IPS-15b (cell line): ENCODE results near the gene PRR18.
"Not testable (repeated sequence)": the region's sequence is repeated elsewhere in the genome, so short reads cannot be mapped to it uniquely, and the experiment has no call there.

Source experiments
- H3K27me3 ChIP-seq: one replicate; pipeline ENCODE4 v1.6.1; 2013; ENCODE audit warnings: low read length; ENCODE audit not compliant: control insufficient read depth, insufficient read depth
- H3K36me3 ChIP-seq: one replicate; pipeline ENCODE4 v1.6.1; 2013; ENCODE audit warnings: low read length; ENCODE audit not compliant: control insufficient read depth, insufficient read depth
- H3K4me1 ChIP-seq: one replicate; pipeline ENCODE4 v1.6.1; 2013; ENCODE audit warnings: mild to moderate bottlenecking, low read length; ENCODE audit not compliant: control insufficient read depth, insufficient read depth
- H3K4me3 ChIP-seq: one replicate; pipeline ENCODE4 v1.5.1; 2013; ENCODE audit warnings: low read depth, low read length
- H3K9ac ChIP-seq: one replicate; pipeline ENCODE4 v1.6.1; 2013; ENCODE audit warnings: low read depth, mild to moderate bottlenecking, low read length
- H3K9me3 ChIP-seq: one replicate; pipeline ENCODE4 v1.6.1; 2013; ENCODE audit warnings: mild to moderate bottlenecking, low read length; ENCODE audit not compliant: control insufficient read depth, insufficient read depth

The PRR18 gene, protein sequence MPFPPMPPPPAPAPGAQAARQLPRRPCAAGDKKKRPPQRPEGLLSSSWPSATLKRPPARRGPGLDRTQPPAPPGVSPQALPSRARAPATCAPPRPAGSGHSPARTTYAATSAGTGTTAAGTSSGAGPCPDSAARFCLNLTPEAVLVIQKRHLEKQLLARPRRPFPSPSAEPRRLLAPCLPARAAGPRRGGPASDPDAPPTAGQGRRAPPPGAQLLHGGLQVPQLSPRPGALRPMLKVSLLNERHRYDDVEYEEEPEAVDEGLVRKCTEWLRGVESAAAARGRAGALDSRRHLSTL

GRCh38 chr6:166308033-166308768 lies at the start of gene PRR18:
TSS of gene PRR18 (minus strand) at chr6:166308392. CDS start at chr6:166308142, 250 bp downstream.
- Histone ChIP-seq H3K9me3 (no peaks in the 10 kb centered on the region), H3K4me1 (peaks cover 6% of the 10 kb centered on the region), H3K27me3 (peaks cover 49% of the 10 kb centered on the region), H3K9ac (no peak within 1 kb of the TSS), H3K36me3 (no peaks in the 10 kb centered on the region), H3K4me3 (peak within 1 kb of the TSS; percentile 43)

DNA sequence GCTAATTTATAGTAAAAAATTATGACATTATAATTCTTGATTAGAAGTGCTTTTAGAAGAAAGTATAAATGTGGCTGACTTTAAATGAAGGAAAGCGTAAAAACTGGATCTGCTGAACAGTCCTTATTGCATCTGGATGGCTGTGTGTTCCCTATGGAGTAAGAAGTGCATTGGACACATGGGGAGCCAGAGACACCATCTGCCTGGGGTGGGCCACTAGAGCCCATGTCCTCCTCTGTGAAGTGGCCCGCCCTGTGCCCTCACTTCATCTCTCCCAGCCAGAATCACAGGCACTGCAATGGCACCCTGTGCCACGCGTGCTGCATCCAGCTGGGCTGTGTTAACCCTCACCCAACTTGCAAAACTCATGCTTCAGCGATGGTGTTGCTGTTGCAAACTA lies 47.4 kb upstream of the PRR18 start:
- H3K9me3 ChIP-seq = no peaks in the 10 kb centered on the region
- no peak overlapping the region for H3K9ac ChIP-seq
- H3K36me3 ChIP-seq = no peaks in the 10 kb centered on the region
- no peaks in the 10 kb centered on the region for H3K27me3 ChIP-seq
- H3K4me3 ChIP-seq = no peak overlapping the region
- H3K4me1 ChIP-seq = peaks cover 5% of the 10 kb centered on the region

DNA sequence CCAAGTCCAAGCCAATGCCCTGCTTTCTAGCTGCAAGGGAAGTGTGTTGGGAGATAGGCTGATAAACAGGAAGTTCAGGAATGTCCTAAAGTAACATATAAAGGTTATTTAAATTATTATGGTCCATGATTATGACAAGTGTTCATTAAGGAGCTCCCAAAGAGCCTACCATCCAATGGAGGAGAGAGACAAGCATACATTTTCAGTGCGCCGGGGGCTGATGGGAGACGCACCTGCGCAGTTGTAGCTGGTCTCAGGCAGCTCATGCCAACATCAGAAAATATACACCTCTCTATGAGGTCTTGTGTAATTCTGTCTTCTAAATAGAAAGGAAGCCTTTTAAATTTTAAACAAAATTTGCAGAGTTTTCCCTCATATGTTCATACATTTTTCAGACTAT lies 46.8 kb upstream of the PRR18 start:
- Histone ChIP-seq H3K4me3 (no peak overlapping the region), H3K4me1 (peaks cover 5% of the 10 kb centered on the region), H3K9ac (no peak overlapping the region), H3K36me3 (no peaks in the 10 kb centered on the region), H3K9me3 (no peaks in the 10 kb centered on the region), H3K27me3 (no peaks in the 10 kb centered on the region)

- H3K9me3 ChIP-seq = no peaks in the 10 kb centered on the region
- no peaks in the 10 kb centered on the region for H3K27me3 ChIP-seq
- no peaks in the 10 kb centered on the region for H3K36me3 ChIP-seq
- H3K4me1 ChIP-seq = peaks cover 5% of the 10 kb centered on the region
- H3K4me3 ChIP-seq = no peak overlapping the region
- H3K9ac ChIP-seq = no peak overlapping the region
Measured at GRCh38 chr6:166354143-166354542, 46.0 kb upstream of the PRR18 start.

DNA sequence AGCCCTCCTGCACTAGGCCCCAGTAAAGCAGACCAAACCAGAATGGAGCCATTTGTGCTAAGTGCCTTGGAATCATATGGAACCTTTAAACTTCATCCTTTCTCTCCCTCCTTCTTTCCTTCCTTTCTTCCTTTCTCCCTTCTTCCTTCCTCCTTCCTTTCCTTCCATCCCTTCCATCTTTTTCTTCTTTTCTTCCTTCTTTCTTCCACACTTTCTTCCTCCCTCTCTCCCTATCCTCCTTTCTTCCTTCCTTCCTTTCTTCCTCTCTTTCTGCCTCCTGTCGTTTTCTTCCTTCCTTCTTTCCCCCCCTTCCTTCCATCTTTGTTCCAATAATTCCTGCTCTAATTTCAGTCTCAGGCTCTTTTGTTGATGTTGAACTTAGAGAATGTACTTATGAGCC lies 45.3 kb upstream of the PRR18 start:
- Histone ChIP-seq H3K9ac (no peak overlapping the region), H3K4me1 (peaks cover 5% of the 10 kb centered on the region), H3K36me3 (no peaks in the 10 kb centered on the region), H3K4me3 (no peak overlapping the region), H3K9me3 (no peaks in the 10 kb centered on the region), H3K27me3 (no peaks in the 10 kb centered on the region)

GRCh38 chr6:166352923-166353322 lies 44.7 kb upstream of the PRR18 start:
- Histone ChIP-seq H3K27me3 (no peaks in the 10 kb centered on the region), H3K9ac (no peak overlapping the region), H3K36me3 (no peaks in the 10 kb centered on the region), H3K4me1 (peaks cover 5% of the 10 kb centered on the region), H3K9me3 (no peaks in the 10 kb centered on the region), H3K4me3 (no peak overlapping the region)

DNA sequence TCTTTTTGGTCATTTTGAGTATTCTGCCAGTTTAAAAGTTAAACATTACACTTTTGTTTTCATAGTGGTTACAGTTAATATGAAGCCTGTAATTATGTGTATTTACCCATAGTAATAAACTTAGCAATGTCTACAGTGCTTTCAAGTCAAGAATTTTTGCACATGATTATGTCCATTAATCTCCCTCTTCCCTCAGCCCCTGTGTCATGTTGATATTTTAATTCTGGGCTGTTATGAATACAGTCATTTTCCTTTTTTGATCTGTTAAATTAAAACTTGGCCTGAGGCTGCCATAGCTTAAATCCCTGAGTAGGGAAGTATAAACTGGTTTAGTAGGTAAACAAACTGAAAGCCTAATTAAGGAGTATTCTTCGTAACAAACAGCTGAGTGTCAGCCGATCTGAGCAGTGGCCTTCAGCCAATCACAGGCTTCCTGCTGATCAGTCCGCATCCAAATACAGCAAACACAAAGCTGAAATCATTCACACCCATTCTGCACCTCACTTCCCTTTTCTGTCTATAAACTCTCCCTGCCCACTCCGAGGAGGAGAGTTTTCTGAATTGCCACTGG lies 43.6 kb upstream of the PRR18 start:
- H3K4me1 ChIP-seq = peaks cover 5% of the 10 kb centered on the region
- no peaks in the 10 kb centered on the region for H3K27me3 ChIP-seq
- no peak overlapping the region for H3K4me3 ChIP-seq
- H3K36me3 ChIP-seq = no peaks in the 10 kb centered on the region
- H3K9me3 ChIP-seq = no peaks in the 10 kb centered on the region
- H3K9ac ChIP-seq = no peak overlapping the region

DNA sequence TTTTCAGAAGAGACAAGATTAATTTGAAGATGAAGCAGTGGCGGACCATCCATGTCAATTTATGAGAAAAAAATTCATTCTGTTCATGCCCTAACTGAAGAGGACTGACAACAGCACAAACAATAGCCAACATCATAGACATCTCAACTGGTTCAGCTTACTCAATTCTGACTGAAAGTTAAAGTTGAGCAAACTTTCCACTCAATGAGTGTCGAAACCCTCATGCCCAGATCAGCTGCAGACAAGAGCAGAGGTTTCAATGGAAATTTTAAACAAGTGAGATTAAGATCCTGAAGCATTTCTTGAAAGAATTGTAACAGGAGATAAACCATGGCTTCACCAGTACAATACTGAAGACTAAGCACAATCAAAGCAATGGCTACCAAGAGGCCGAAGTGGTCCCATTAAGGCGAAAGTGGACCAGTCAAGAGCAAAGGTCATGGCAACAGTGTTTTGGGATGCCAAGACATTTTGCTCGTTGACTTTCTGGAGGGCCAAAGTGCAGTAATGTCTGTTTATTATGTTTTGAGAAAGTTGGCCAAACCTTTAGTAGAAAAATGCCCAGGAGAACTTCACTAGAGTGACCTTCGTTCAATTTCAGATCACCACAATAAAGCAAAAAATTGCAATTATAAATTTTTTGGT lies 40.2 kb upstream of the PRR18 start:
- H3K9me3 ChIP-seq = no peaks in the 10 kb centered on the region
- no peaks in the 10 kb centered on the region for H3K36me3 ChIP-seq
- H3K27me3 ChIP-seq = no peaks in the 10 kb centered on the region
- H3K4me3 ChIP-seq = no peak overlapping the region
- no peak overlapping the region for H3K9ac ChIP-seq
- peaks cover 5% of the 10 kb centered on the region for H3K4me1 ChIP-seq

DNA sequence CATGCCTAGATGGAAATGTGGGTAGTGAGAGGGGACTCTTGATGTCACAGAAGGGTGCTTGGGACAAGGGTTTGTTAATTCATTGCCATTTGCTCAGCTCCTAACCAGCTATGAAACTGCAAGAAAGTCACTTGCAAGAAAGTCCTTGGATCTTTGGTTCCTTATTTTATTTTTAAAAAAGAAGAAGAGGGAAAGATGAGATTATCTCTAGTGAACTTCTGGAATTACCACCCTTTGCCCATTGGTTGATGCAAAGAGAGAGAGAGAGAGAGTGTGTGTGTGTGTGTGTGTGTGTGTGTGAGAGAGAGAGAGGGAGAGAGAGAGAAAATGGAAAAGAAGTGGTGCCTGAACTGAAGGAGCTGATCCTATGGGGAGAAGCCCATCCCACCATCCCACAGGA lies 38.8 kb upstream of the PRR18 start:
- Histone ChIP-seq H3K9me3 (no peaks in the 10 kb centered on the region), H3K36me3 (no peaks in the 10 kb centered on the region), H3K4me3 (no peak overlapping the region), H3K9ac (no peak overlapping the region), H3K4me1 (peaks cover 2% of the 10 kb centered on the region), H3K27me3 (no peaks in the 10 kb centered on the region)

DNA sequence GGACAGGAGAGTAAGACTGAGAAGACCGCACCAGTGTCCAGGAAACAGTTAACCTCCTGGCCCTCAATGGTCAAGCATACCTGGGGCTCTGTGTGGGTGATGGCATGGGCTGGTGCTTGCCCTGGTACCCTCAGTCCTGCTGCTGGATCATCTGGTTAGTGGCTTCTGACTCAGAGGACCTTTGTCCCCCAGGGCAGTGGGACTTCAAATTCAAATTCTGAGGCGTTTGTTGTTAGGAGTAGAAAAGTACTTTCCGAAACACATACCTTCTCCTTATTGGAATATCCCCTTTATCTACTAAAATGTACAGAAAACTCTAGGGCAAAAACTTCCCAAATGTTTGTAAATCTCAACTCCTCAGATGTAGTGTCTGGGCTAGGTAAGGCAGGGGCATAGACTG lies 38.3 kb upstream of the PRR18 start:
- H3K4me1 ChIP-seq = no peaks in the 10 kb centered on the region
- no peaks in the 10 kb centered on the region for H3K36me3 ChIP-seq
- no peaks in the 10 kb centered on the region for H3K9me3 ChIP-seq
- H3K9ac ChIP-seq = no peak overlapping the region
- no peak overlapping the region for H3K4me3 ChIP-seq
- H3K27me3 ChIP-seq = no peaks in the 10 kb centered on the region

DNA sequence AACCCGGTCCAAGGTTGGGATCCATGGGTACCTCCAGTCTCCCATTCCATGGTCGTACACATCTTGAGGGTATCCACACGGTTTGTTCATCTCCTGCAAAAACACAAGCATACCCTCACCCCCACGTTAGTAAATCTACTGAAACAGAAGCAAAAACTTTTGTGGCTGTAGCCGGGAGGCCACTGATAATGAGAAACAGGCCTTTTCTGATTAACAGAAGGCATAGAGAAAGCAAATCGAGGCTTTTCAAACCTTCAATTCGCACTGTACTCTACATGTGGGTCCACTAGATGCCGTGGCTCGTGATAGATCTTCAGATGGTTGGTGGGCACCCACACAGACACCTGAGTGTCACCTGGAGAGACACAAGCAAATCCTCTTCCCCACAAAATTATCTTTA lies 37.5 kb upstream of the PRR18 start:
- H3K9ac ChIP-seq, H3K36me3 ChIP-seq, H3K4me1 ChIP-seq, H3K9me3 ChIP-seq, H3K4me3 ChIP-seq, H3K27me3 ChIP-seq: not testable (repeated sequence)
